Tibial nerve (tissue), 4 donors: ENCODE measurements around the gene ABCA13. TPM values are rescaled to one million over a fixed set of nuclear protein-coding genes. Genes with fewer than 3 reads are reported as not detected.

ENCODE experiments used
- DNase-seq, 2 donors: peaks; one replicate each; pipeline ENCODE4 v3.0.0-alpha.2; 2019; ENCODE audit warnings: low spot score in 2 of 2
- H3K27ac ChIP-seq, 4 donors: fragments of 200-600 bp; sonication (generic) in 3 of 4; one replicate each; pipeline ENCODE4 v1.5.1; 2017 to 2019; ENCODE audit warnings: mild to moderate bottlenecking in 1 of 4
- H3K27me3 ChIP-seq, 2 donors: fragments of 200-600 bp; sonication (generic) in 1 of 2; one replicate each; pipeline versions ENCODE4 v1.5.1 to v1.6.0; 2017 to 2019
- H3K36me3 ChIP-seq, 3 donors: fragments of 200-600 bp; sonication (generic); one replicate each; pipeline ENCODE4 v1.5.1; 2018 to 2019
- H3K4me1 ChIP-seq, 4 donors: fragments of 200-600 bp; sonication (generic) in 3 of 4; one replicate each; pipeline ENCODE4 v1.5.1; 2017 to 2019
- H3K4me3 ChIP-seq, 4 donors: fragments of 200-600 bp; sonication (generic) in 3 of 4; one replicate each; pipeline ENCODE4 v1.5.1; 2017 to 2019; ENCODE audit warnings: mild to moderate bottlenecking in 1 of 4, moderate library complexity in 1 of 4
- H3K9me3 ChIP-seq, 4 donors: fragments of 200-600 bp; sonication (generic) in 3 of 4; one replicate each; pipeline ENCODE4 v1.5.1; 2017 to 2019
- EP300 ChIP-seq, 2 donors: sonication (generic); formaldehyde crosslinking; IDR thresholded peaks; one replicate each; pipeline ENCODE4 v1.6.1; 2017; ENCODE audit warnings: antibody characterized with exemption in 2 of 2, mild to moderate bottlenecking in 1 of 2
- POLR2A ChIP-seq, 2 donors: fragments of 450-650 bp; IDR thresholded peaks; one replicate each; pipeline ENCODE4 v1.6.1; 2017; ENCODE audit warnings: antibody characterized with exemption in 2 of 2, mild to moderate bottlenecking in 2 of 2, moderate library complexity in 2 of 2
- WGBS, 2 donors: methylation state at CpG; one replicate each; pipeline ENCODE4 v1.1.5; 2018; 5-methylcytosine and 5-hydroxymethylcytosine counted together
- total RNA-seq, 4 donors: library from RNA; depleted of rRNA; stranded (reverse); fragments of >200 nt; gene quantifications; one replicate each; pipeline ENCODE4 v1.1.0, GENCODE V29; 2016
- TF ChIP-seq, protein P1 (sequence below), 5 experiments: fragments of 200-600 bp in 3 of 5; fragments of 450-650 bp in 2 of 5; sonication (generic) in 3 of 5; IDR thresholded peaks; one replicate each; pipeline ENCODE4 v1.5.1; 2016 to 2019; ENCODE audit warnings: antibody characterized with exemption in 5 of 5, mild to moderate bottlenecking in 3 of 5, moderate library complexity in 2 of 5

ABCA13 gene
- total RNA-seq, 4 donors from 2014 or later = 0.90 to 4.6 (median 3.6) TPM

DNA sequence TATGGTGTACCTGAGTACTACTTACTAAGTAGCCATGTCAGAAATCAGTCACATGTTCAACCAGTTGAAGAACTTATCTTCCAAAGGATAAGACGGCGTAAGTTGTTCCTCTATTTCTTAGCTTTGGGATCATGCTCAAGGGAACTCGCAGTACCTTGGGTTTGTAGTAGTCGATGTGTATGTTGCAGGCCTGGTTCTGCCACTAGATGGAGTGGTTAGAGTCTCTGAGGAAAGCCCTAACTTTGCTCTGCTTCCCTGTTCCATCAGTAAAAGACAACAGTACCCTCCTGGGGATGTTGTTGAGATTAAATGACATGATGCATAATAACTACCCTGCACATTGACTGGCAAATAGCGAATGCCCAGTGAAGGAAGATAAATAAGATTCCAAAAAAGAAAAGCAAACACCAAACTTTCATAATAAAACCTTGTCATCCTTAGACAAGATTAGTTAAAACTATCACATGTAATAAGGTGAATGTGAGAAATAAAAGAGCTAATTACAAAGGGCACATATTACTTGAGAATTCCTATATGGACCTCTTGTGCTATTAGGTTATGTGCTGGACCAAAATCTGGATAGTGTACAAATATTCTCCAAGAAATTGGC, 165.9 kb downstream of the ABCA13 start:
- H3K36me3 ChIP-seq = no peaks in the 10 kb centered on the region
- no peaks in the 10 kb centered on the region for H3K4me1 ChIP-seq
- DNase-seq = peak in 1 of 2 donors; percentile 30
- H3K4me3 ChIP-seq = no peak overlapping the region
- H3K27me3 ChIP-seq = no peaks in the 10 kb centered on the region
- H3K27ac ChIP-seq = no peak overlapping the region
- no peak for TF ChIP-seq EP300 (IDR thresholded peaks at IDR 0.05)
- TF ChIP-seq, protein P1, sequence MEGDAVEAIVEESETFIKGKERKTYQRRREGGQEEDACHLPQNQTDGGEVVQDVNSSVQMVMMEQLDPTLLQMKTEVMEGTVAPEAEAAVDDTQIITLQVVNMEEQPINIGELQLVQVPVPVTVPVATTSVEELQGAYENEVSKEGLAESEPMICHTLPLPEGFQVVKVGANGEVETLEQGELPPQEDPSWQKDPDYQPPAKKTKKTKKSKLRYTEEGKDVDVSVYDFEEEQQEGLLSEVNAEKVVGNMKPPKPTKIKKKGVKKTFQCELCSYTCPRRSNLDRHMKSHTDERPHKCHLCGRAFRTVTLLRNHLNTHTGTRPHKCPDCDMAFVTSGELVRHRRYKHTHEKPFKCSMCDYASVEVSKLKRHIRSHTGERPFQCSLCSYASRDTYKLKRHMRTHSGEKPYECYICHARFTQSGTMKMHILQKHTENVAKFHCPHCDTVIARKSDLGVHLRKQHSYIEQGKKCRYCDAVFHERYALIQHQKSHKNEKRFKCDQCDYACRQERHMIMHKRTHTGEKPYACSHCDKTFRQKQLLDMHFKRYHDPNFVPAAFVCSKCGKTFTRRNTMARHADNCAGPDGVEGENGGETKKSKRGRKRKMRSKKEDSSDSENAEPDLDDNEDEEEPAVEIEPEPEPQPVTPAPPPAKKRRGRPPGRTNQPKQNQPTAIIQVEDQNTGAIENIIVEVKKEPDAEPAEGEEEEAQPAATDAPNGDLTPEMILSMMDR (IDR thresholded peaks at IDR 0.05) = peak in 3 of 5 experiments; percentile 10 to 29 (median 19)
- H3K9me3 ChIP-seq = peaks cover 0 to under 1% (median 0%) of the 10 kb centered on the region in 4 donors
- WGBS, 2 donors = 72 to 78% methylated on average over 5 of the region's 5 CpGs

DNA sequence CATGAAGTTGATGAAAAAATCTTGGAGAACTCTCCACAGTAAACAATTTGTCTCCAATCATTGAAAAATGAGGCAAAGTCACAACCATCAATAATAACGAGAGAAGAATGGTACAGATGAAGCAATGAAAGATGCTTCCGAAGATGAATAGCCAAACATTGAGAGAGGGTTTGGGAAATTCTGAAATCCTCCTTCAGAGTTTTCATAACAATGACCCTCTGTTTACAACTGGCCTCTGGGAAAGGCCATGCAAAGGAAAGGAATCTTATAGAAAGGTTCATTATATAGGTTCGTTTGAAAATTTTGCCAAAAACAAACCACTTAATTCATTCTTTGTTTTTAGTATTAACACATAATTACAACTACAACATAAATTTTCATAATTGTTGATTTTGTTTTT, 166.5 kb downstream of the ABCA13 start:
- Histone ChIP-seq H3K9me3 (peaks cover 0 to 7% (median 0%) of the 10 kb centered on the region in 4 donors), H3K4me1 (no peaks in the 10 kb centered on the region), H3K27ac (no peak overlapping the region), H3K4me3 (no peak overlapping the region), H3K36me3 (no peaks in the 10 kb centered on the region), H3K27me3 (no peaks in the 10 kb centered on the region)
- DNase-seq = no peak
- WGBS, 2 donors = 37 to 43% methylated on average over 3 of the region's 3 CpGs
- no peak for TF ChIP-seq POLR2A (IDR thresholded peaks at IDR 0.05)
- TF ChIP-seq EP300 (IDR thresholded peaks at IDR 0.05) = no peak
- TF ChIP-seq, protein P1 (IDR thresholded peaks at IDR 0.05) = no peak

DNA sequence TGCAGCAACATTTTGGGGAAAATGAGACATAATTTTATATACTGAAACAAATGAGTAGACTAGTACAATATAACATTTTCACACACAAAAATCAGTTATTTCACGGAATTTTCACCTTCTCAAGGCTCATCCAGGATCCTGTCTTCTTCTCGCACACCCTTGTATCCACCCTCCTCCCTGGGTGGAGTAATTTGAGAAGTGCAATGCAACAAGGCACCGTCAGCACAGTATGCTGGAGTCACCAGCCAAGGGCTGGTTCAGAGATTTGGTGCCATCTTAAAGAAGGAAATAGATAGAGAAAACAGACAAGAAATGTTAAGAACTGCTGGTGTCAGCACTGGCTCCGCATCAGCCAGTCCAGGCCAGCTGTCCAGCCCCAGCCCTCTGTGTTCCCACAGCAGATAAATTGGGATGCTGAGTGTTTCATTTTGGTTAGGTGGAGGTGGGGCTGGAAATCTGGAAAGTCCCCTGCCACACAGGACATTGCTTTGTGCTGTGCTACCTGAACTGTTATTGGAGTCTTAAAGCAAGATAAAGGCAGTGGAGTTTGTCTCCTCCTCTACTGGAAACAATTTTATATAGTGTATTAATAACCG, 176.1 kb downstream of the ABCA13 start:
- TF ChIP-seq POLR2A (IDR thresholded peaks at IDR 0.05) = no peak
- no peak for TF ChIP-seq EP300 (IDR thresholded peaks at IDR 0.05)
- TF ChIP-seq, protein P1 (IDR thresholded peaks at IDR 0.05) = no peak
- Histone ChIP-seq H3K27me3 (no peaks in the 10 kb centered on the region), H3K27ac (no peak overlapping the region), H3K36me3 (no peaks in the 10 kb centered on the region), H3K9me3 (peaks cover 0 to 9% (median 0%) of the 10 kb centered on the region in 4 donors), H3K4me1 (no peaks in the 10 kb centered on the region), H3K4me3 (no peak overlapping the region)
- WGBS, 2 donors = 84 to 92% methylated on average over 5 of the region's 5 CpGs
- no peak for DNase-seq

DNA sequence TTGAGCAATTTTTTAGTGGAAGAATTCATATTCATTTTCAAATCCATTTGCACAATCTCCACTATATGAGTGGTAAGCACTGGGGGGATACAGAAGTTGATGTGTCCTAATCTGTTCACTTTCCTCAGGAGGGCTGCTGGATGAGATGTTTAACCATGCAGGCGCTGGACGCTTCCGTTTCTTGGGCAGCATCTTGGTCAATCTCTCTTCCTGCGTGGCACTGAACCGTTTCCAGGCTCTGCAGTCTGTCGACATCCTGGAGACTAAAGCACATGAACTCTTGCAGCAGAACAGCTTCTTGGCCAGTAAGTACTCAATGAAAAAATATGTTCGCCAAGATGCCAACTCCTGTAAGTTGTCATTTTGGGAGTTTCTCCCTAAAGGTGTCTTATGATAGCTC, 179.3 kb downstream of the ABCA13 start:
- no peaks in the 10 kb centered on the region for H3K4me1 ChIP-seq
- 88 to 89% methylated on average over 7 of the region's 7 CpGs for WGBS, 2 donors
- no peaks in the 10 kb centered on the region for H3K27me3 ChIP-seq
- H3K9me3 ChIP-seq = no peaks in the 10 kb centered on the region
- H3K36me3 ChIP-seq = no peaks in the 10 kb centered on the region
- no peak overlapping the region for H3K27ac ChIP-seq
- DNase-seq = no peak
- H3K4me3 ChIP-seq = no peak overlapping the region
- TF ChIP-seq EP300 (IDR thresholded peaks at IDR 0.05) = no peak
- no peak for TF ChIP-seq POLR2A (IDR thresholded peaks at IDR 0.05)
- TF ChIP-seq, protein P1 (IDR thresholded peaks at IDR 0.05) = no peak

DNA sequence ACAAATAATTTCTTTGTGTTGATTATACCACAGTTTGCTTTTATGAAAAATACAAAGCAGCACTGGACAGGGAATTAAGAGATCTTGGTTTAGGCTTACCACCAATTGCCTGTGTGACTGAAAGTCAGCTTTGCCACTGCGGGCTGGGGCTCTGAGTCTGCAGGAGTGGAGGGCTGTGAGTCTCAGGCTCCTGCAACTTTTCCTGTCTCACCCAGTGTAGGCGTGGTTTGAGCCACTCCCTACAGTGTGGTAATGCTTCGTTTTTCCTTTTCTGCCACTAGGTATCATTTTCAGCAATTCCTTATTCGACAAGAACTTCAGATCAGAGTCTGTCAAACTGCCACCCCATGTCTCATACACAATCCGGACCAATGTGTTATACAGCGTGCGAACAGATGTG, 180.6 kb downstream of the ABCA13 start:
- Histone ChIP-seq H3K9me3 (no peaks in the 10 kb centered on the region), H3K36me3 (no peaks in the 10 kb centered on the region), H3K27ac (no peak overlapping the region), H3K27me3 (no peaks in the 10 kb centered on the region), H3K4me3 (no peak overlapping the region), H3K4me1 (no peaks in the 10 kb centered on the region)
- TF ChIP-seq POLR2A (IDR thresholded peaks at IDR 0.05) = no peak
- TF ChIP-seq, protein P1 (IDR thresholded peaks at IDR 0.05) = no peak
- no peak for TF ChIP-seq EP300 (IDR thresholded peaks at IDR 0.05)
- no peak for DNase-seq
- 85 to 88% methylated on average over 7 of the region's 7 CpGs for WGBS, 2 donors
